HG02678 (cell line): ENCODE measurements around the gene IPCEF1.

Experiments
- ATAC-seq: cut with Tn5 transposase; IDR thresholded peaks from one replicate; pipeline ENCODE4 v1.9.1; 2021; ENCODE audit warnings: mild to moderate bottlenecking, moderate library complexity; ENCODE audit not compliant: unreplicated experiment

IPCEF1 gene

GRCh38 chr6:154377726-154378125 lies 21.1 kb upstream of the IPCEF1 start:
- ATAC-seq: no peak

DNA sequence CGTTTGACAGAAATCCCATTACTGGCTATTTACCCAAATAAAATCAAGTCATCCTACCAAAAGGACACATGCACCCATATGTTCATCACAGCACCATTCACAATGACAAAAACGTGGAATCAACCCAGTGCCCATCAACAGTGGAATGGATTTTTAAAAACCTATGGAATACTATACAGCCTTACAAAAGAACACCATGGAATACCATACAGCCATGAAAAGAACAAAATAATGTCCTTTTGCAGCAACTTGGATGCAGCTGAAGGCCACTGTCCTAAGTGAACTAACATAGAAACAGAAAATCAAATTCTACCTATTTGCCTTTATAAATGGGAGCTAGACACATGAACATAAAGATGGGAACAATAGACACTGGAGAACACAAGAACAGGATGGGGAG lies 17.4 kb upstream of the IPCEF1 start:
- no peak for ATAC-seq

GRCh38 chr6:154371281-154371680 lies 14.7 kb upstream of the IPCEF1 start:
- ATAC-seq: no peak

DNA sequence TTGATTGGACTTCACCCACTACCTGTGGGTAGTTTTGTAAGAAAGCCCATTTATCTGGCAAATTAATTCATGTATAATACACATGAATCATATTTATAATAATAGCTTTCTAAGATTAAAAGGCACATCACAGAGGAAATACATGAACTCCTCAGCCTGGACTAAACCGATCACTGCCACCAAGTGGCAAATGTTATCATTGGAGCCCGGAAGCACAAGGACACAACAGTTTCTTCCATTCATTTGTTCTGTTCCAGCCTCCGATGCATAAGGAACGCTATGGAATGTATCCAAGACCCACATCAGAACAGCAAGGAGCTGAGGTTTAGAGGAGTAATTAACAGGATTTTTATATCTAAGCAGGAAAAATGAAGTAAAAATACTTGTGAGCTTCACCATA lies 13.9 kb upstream of the IPCEF1 start:
- ATAC-seq: peak; percentile 89

- no peak for ATAC-seq
These were observed 11.5 kb upstream of the IPCEF1 start for GRCh38 chr6:154367839-154368695.

DNA sequence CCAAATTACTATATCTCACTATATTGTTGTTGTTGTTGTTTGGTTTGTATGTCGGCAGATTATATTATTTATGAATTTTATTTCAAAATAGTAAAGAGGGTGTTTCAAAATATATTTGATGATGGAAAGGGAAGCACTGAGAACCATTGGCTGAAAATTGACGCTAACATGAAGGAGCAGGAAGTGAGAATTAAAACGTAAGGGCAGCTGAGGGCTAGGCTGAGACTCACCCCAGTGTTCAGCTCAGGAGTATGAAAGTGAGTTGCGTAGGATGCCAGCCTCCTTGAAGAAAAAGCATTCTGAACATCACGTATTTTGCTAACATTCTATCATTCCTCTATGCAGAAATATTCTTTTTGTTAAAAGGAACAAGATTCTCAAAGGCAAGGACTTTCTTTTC lies 10.7 kb upstream of the IPCEF1 start:
- ATAC-seq: no peak

DNA sequence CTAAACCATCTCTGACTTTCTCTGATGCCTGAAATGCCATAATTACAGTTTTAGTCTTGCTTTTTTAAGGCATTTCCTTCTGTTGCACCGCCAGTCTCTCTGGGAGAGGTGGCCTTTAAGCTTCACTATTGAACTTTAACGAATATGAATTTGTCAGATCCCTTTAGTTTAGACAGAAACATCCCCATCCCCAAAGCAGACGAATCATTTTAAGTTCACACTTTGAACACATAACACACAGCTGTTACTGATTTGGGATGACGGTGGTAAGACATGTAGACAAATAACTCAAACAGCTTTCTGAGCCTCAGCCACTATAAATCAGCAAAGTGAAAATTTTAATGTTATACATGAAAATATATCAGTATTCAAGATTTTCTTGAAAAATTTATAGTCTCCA lies 7.2 kb upstream of the IPCEF1 start:
- ATAC-seq: no peak

DNA sequence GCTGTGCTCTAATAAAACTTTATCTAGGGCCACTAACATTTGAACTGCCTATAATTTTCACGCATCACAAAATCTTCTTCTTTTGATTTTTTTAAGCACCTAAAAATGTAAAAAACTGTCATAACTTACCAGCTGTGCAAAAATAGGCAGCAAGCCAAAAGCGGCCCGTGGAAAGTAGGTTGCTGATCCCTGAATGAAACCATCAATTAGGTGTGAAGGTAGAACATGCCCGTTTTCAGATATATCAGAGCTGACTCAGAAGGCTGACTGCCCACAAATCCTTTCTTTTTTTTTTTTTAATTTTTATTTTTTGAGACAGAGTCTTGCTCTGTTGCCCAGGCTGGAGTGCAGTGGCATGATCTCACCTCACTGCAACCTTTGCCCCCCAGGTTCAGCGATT lies 4.9 kb upstream of the IPCEF1 start:
- no peak for ATAC-seq

- ATAC-seq: no peak
These were observed 3.9 kb upstream of the IPCEF1 start for GRCh38 chr6:154360476-154360875.

DNA sequence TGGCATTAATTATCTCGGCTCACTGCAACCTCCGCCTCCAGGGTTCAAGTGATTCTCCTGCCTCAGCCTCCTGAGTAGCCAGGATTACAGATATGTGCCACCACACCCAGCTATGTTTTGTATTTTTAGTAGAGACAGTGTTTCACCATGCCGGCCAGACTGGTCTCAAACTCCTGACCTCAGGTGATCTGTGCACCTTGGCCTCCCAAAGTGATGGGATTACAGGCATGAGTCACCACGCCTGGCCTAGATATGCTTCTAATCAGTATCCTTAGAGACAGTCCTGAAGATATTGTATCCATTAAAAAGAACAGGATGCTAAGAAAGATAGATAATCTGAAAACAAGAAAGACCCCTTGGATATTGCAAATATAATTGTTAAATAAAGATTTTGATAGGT lies 3.1 kb upstream of the IPCEF1 start:
- no peak for ATAC-seq

GRCh38 chr6:154359161-154359574 lies 2.6 kb upstream of the IPCEF1 start:
- no peak for ATAC-seq

GRCh38 chr6:154358019-154358545 lies 1.5 kb upstream of the IPCEF1 start:
- ATAC-seq: no peak

DNA sequence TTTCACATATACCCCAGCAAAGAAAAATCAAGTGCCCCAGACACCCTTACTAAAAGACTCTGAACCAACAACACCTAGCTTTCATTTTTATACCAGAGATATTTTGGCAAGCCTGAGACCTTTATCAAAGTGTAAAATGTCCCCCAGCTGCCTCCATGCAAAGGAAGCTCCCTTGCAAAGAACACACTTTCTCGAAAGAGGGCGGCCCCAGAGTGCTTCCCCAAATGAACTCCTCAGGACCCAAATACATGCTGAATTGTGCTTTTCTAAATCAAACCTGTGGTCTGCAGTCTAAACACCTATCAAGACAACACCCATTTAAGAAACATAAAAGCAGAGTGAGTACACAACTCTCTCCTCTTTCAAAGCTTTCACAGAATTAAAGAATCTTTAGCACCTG lies 490 bp downstream of the IPCEF1 start:
- ATAC-seq: no peak

DNA sequence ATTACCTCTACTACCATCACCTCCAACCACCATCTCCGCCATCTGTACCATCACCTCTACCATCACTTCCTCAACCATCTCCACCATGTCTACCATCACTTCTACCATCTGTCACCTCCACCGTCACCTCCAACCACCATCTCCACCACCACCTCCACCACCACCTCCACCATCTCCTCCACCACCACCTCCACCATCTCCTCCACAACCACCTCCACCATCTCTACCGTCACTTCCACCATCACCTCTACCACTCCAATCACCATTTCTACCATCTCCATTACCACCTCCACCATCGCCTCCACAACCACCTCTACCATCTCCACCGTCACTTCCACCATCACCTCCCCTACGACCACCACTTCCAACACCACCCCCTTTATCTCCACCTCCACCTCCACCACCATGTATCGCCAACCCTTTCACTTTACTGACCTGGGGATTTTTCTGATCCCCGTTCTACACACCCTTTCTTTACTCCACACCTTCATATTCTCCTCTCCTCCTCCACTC lies 2.3 kb downstream of the IPCEF1 start:
- no peak for ATAC-seq

DNA sequence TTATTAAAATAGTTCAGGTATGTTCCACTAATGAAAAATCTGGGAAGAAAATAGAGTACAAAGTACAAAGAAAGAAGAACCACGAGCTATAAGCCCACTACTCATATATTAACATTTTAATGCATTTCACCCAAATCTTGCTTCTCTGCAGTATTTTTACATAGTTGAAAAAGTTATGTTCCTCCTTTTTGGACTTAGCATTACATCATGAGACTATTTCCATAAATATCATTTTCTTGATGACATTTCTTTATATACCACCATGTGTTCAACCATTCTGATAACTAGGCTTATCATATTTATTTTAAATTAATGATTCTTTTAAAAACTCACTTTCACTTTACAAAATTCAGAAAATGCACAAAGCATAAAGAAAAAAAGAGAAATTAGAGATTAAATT lies 3.0 kb downstream of the IPCEF1 start:
- no peak for ATAC-seq

- peak; percentile 62 for ATAC-seq
These were observed 3.6 kb downstream of the IPCEF1 start for GRCh38 chr6:154352898-154353585.

- no peak for ATAC-seq
These were observed 6.3 kb downstream of the IPCEF1 start for GRCh38 chr6:154350293-154350692.

DNA sequence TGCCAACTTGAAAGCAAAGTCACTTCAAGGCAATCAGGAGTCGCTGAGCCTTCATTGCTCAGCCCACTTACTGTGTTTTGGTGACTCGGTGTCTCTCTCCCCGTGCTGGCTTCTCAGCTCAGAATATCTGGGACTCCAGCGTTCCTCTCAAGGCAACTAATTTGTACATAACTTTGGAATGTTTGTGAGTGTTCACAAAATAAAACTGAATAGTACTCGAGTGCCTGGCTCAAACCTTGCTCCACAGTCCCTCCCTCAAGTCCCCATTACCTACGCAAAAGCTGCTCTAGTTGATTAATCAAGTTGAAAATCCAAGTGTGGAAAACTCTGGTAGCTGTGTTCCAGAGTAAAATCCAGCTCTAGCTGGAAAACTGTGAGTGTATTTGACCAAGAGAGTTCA lies 8.6 kb downstream of the IPCEF1 start:
- no peak for ATAC-seq

GRCh38 chr6:154345811-154346210 lies 10.8 kb downstream of the IPCEF1 start:
- no peak for ATAC-seq

DNA sequence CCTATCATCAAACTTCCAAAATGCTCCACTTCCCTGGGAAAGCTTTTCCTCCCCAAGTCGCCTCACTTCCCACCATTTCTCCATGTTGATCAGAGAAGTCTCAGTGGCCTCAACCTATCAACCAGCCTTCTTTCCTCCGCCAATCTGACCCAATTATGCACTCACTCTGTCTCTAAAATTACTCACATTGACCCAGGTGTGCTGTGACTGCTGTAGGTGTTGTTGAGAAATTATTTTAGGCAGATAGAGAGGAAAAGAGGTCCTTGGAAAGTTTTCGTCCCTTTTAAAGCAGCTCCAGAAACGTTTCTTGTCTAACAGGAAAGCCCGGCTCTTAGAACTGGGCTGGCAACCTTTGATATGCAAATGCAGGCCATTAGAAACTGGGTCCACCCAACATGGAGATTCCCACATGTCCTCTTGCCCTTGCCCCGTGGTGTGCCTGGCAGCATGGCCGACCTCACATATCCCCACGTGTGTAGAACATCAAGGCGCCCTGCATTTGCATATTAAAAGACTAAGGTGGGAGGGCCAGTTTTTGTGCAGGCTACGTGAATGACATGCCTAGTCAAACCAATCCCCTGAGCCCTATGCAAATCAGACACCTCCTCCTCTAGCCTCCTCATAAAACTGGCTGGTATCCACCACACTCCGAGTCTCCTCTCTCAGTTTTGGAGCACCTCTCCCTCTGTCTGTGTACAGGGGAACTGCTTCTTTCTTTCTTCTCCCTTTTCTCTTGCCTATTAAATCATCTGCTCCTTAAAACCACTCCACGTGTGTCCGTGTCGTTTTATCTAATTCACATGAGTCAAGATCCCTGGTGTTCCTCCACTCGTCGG lies 12.9 kb downstream of the IPCEF1 start:
- ATAC-seq: peak; percentile 45

GRCh38 chr6:154341871-154342270 lies 14.7 kb downstream of the IPCEF1 start:
- no peak for ATAC-seq
